Measurements from ENCODE around the gene APOBEC3F.
"Not testable (repeated sequence)": the region's sequence is repeated elsewhere in the genome, so short reads cannot be mapped to it uniquely, and the experiment has no call there.

The APOBEC3F gene

DNA sequence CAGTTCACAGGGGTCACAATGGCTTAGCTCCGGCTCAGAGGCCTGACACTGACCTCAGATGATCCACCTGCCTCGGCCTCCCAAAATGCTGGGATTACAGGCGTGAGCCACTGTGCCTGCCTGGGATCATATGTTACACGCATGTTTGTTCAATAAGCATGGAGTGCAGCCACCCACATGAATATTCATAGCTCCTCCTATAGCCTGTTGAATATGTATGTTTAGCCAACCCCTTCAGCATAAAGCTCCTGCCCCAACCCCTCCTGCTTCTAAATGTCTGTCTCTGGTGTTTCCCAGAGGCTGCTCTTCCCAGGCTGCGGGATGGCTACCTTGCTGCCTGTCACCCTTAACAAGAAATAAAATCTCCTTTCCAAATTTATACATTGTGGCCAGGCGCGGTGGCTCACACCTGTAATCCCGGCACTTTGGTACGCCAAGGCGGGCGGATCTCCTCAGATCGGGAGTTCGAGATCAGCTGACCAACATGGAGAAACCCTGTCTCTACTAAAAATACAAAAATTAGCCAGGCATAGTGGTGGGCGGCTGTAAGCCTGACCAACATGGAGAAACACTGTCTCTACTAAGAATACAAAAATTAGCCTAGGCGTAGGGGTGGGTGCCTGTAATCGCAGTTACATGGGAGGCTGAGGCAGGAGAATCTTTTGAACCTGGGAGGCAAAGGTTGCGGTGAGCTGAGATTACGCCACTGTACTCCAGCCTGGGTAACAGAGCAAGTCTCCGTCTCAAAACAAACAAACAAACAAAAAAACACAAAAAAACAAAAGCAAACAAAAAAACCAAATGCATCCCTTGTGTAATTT is 1.1 kb upstream of the APOBEC3F start:
- Histone ChIP-seq H3K36me3 (ENCODE audit: insufficient read depth, low read length) (no peaks in the 10 kb centered on the region), H3K4me1 (ENCODE audit: insufficient read depth, low read length) (peaks cover 13% of the 10 kb centered on the region), H3K4me3 (ENCODE audit: low read length) (no peak overlapping the region), H3K9me3 (ENCODE audit: low read length) (no peaks in the 10 kb centered on the region), H3K27me3 (ENCODE audit: insufficient read depth, low read length) (no peaks in the 10 kb centered on the region), H2AFZ (ENCODE audit: low read depth, low read length) (no peak overlapping the region)

DNA sequence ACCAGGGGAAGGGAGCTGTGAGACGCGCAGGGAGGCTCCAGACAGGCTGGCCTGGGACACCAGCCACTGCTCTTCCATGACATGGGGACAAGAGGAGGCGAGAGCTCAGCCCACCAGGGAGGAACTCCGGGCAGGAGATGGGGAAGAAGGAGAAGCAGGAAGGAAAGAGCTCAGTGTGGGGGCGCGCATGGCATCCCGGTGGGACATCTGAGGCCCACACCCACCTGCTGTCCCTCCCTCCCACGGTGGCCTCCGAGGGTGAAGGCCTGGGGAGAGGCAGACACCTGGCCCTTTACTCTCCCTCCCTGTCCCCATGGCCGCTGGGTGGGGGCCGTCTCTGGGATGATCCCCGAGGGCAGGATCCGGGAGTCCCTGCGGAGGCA is 518 bp upstream of the APOBEC3F start:
- Histone ChIP-seq H3K4me3 (ENCODE audit: low read length) (peak overlapping the region; percentile 31), H3K4me1 (ENCODE audit: insufficient read depth, low read length) (peaks cover 13% of the 10 kb centered on the region)
- H3K27me3 ChIP-seq (ENCODE audit: insufficient read depth, low read length); H3K9me3 ChIP-seq (ENCODE audit: low read length); H2AFZ ChIP-seq (ENCODE audit: low read depth, low read length); H3K36me3 ChIP-seq (ENCODE audit: insufficient read depth, low read length): not testable (repeated sequence)

DNA sequence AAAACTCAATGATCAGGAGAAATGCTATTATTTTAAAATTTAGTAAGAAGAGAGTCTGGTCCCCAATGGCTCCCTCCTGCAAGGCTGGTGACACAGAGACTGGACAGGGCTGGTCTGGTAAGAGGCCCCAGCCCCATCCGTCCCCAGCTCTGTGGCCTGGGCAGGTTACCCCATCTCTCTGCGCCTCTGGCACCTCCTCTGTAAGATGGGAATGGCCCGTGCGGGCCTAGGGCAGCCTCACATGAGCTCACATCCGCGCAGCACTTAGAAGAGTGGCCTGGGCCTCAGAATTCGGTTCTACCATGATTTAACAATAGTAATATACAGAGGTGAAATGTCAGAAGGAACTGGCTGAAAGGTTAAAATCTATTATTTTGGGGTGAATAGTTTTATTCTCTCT is 1.2 kb downstream of the APOBEC3F start:
- Histone ChIP-seq H3K36me3 (ENCODE audit: insufficient read depth, low read length) (no peaks in the 10 kb centered on the region), H3K4me1 (ENCODE audit: insufficient read depth, low read length) (peaks cover 15% of the 10 kb centered on the region), H3K4me3 (ENCODE audit: low read length) (no peak overlapping the region), H2AFZ (ENCODE audit: low read depth, low read length) (no peak overlapping the region), H3K27me3 (ENCODE audit: insufficient read depth, low read length) (no peaks in the 10 kb centered on the region), H3K9me3 (ENCODE audit: low read length) (no peaks in the 10 kb centered on the region)

DNA sequence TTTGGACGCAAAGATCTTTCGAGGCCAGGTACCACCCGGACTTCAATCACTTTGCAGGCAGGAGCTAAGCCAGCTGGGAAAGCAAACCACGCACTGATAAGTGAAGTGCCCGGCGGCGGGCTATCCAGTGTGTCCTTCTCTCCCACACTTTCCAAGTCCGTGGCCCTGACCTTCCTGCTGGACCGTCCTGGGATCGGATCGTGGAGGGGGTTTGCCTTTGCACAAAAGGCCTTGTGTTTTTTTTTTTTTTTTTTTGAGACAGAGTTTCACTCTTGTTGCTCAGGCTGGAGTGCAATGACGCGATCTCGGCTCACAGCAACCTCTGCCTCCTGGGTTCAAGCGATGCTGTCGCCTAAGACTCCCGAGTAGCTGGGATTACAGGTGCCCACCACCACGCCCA is 2.4 kb downstream of the APOBEC3F start:
- not testable (repeated sequence) for H3K4me3 ChIP-seq (ENCODE audit: low read length); H2AFZ ChIP-seq (ENCODE audit: low read depth, low read length); H3K27me3 ChIP-seq (ENCODE audit: insufficient read depth, low read length); H3K36me3 ChIP-seq (ENCODE audit: insufficient read depth, low read length); H3K9me3 ChIP-seq (ENCODE audit: low read length)
- peaks cover 15% of the 10 kb centered on the region for H3K4me1 ChIP-seq (ENCODE audit: insufficient read depth, low read length)

DNA sequence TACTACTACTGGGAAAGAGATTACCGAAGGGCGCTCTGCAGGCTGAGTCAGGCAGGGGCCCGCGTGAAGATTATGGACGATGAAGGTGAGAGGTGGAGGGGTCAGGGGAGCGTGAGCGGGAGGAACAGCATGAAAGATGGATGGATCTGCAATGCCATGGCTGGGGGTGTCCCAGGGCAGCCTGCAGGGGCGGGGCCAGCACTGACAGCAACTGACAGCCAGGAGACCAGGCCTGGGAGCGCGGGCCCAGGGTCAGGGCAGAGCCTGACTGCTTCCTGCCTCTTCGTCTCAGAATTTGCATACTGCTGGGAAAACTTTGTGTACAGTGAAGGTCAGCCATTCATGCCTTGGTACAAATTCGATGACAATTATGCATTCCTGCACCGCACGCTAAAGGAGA is 4.5 kb downstream of the APOBEC3F start:
- not testable (repeated sequence) for H3K4me3 ChIP-seq (ENCODE audit: low read length); H2AFZ ChIP-seq (ENCODE audit: low read depth, low read length); H3K4me1 ChIP-seq (ENCODE audit: insufficient read depth, low read length); H3K27me3 ChIP-seq (ENCODE audit: insufficient read depth, low read length); H3K36me3 ChIP-seq (ENCODE audit: insufficient read depth, low read length); H3K9me3 ChIP-seq (ENCODE audit: low read length)

DNA sequence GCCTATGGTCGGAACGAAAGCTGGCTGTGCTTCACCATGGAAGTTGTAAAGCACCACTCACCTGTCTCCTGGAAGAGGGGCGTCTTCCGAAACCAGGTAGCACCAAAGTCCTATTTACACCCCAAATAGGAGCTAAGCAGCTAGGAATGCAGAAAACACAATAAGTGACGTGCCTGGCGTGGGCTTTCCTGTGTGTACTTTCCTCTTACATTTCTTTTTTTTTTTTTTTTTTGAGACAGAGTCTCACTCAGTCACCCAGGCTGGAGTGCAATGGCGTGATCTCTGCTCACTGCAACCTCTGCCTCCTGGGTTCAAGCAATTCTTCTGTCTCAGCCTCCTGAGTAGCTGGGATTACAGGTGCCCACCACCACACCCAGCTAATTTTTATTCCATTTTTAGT is 8.8 kb downstream of the APOBEC3F start:
- H3K9me3 ChIP-seq (ENCODE audit: low read length); H3K4me1 ChIP-seq (ENCODE audit: insufficient read depth, low read length); H2AFZ ChIP-seq (ENCODE audit: low read depth, low read length); H3K36me3 ChIP-seq (ENCODE audit: insufficient read depth, low read length); H3K27me3 ChIP-seq (ENCODE audit: insufficient read depth, low read length); H3K4me3 ChIP-seq (ENCODE audit: low read length): not testable (repeated sequence)

DNA sequence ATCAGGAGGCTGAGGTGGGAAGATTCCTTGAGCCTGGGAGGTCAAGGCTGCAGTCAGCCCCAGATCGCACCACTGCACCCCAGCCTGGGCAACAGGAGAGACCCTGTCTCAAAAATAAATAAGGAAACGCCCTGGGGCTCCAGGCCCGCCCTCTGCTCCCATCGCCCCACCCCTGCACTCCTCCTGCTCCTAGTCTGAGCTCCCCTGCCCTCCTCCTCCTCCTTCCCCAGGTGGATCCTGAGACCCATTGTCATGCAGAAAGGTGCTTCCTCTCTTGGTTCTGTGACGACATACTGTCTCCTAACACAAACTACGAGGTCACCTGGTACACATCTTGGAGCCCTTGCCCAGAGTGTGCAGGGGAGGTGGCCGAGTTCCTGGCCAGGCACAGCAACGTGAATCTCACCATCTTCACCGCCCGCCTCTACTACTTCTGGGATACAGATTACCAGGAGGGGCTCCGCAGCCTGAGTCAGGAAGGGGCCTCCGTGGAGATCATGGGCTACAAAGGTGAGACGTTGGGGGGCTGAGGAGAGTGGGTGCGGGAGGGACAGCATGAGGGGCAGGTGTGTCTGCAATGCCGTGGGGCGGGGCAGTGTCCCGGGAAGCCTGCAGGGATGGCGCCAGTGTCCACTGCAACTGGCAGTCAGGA is 11.3 kb downstream of the APOBEC3F start:
- H3K36me3 ChIP-seq (ENCODE audit: insufficient read depth, low read length); H2AFZ ChIP-seq (ENCODE audit: low read depth, low read length); H3K4me3 ChIP-seq (ENCODE audit: low read length); H3K9me3 ChIP-seq (ENCODE audit: low read length); H3K27me3 ChIP-seq (ENCODE audit: insufficient read depth, low read length); H3K4me1 ChIP-seq (ENCODE audit: insufficient read depth, low read length): not testable (repeated sequence)

DNA sequence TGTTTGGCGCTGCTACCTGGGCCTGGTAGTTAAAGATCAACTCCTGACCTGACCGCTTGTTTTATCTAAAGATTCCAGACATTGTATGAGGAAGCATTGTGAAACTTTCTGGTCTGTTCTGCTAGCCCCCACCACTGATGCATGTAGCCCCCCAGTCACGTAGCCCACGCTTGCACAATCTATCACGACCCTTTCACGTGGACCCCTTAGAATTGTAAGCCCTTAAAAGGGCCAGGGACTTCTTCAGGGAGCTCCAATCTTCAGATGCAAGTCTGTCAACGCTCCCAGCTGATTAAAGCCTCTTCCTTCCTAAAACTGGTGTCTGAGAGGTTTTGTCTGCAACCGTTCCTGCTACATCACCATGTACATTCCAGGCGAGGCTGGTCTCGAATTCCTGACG is 15.0 kb downstream of the APOBEC3F start:
- H2AFZ ChIP-seq (ENCODE audit: low read depth, low read length): no peak overlapping the region
- no peaks in the 10 kb centered on the region for H3K36me3 ChIP-seq (ENCODE audit: insufficient read depth, low read length)
- H3K4me1 ChIP-seq (ENCODE audit: insufficient read depth, low read length): no peaks in the 10 kb centered on the region
- peaks cover 6% of the 10 kb centered on the region for H3K27me3 ChIP-seq (ENCODE audit: insufficient read depth, low read length)
- no peak overlapping the region for H3K4me3 ChIP-seq (ENCODE audit: low read length)
- no peaks in the 10 kb centered on the region for H3K9me3 ChIP-seq (ENCODE audit: low read length)

DNA sequence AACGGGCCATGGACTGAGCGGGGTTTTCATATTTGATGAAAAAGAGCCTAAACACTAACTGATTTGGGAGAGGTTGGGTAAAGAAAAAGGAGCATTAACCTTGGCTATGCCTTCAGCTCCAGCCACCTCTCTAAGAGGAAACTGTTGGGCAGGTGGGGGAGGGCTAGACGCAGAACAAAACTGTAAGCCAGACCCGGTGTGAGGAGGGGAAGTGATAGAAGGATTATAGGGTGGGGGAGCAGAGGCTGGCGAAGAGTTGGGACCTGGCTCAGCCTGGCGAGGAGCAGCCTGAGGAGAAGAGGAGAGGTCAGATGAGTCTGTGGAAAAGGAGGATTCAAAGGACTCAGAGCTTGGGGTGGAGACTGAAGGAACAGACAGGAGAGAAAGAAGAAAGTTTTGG is 20.6 kb downstream of the APOBEC3F start:
- not testable (repeated sequence) for H3K4me1 ChIP-seq (ENCODE audit: insufficient read depth, low read length); H3K4me3 ChIP-seq (ENCODE audit: low read length); H3K27me3 ChIP-seq (ENCODE audit: insufficient read depth, low read length); H3K36me3 ChIP-seq (ENCODE audit: insufficient read depth, low read length); H2AFZ ChIP-seq (ENCODE audit: low read depth, low read length); H3K9me3 ChIP-seq (ENCODE audit: low read length)

DNA sequence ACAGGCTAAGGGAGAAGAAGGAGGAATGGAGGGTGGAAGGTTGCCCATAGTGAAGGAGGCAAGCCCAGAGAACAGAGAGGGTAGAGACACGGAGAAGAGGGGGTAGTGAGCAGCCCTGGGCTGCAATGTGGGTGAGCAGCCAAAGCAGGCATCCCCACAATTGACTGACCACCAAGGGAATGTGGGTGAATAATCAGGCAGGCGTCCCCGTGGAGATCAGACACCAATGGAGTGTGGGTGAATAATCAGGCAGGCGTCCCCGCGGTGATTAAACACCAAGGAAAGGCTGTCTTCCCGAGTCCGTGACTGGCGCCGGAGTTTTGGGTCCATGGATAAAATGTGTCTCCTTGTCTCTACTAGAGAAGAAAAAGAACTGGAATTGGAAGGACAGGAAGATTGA is 21.3 kb downstream of the APOBEC3F start:
- H3K4me3 ChIP-seq (ENCODE audit: low read length); H3K36me3 ChIP-seq (ENCODE audit: insufficient read depth, low read length); H2AFZ ChIP-seq (ENCODE audit: low read depth, low read length); H3K4me1 ChIP-seq (ENCODE audit: insufficient read depth, low read length); H3K9me3 ChIP-seq (ENCODE audit: low read length): not testable (repeated sequence)
- peaks cover 15% of the 10 kb centered on the region for H3K27me3 ChIP-seq (ENCODE audit: insufficient read depth, low read length)

DNA sequence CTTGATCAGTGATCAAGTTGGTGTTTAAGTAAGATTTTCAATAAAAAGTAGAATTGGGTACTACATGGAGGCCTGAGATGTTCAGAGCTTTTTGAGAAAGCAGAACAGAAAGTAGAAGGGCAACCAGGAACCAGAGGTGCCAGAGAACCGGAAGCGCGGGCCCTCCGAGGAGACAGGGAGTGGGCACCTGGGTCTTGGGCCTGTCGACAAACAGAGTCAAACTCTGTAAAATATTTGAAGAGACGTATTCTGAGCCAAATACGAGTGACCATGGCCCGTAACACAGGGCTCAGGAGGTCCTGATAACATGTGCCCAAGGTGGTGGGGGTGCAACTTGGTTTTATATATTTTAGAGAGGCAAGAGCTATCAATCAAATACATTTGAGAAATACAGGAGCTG is 23.2 kb downstream of the APOBEC3F start:
- H3K4me3 ChIP-seq (ENCODE audit: low read length); H3K4me1 ChIP-seq (ENCODE audit: insufficient read depth, low read length); H3K9me3 ChIP-seq (ENCODE audit: low read length); H3K36me3 ChIP-seq (ENCODE audit: insufficient read depth, low read length); H2AFZ ChIP-seq (ENCODE audit: low read depth, low read length): not testable (repeated sequence)
- peaks cover 15% of the 10 kb centered on the region for H3K27me3 ChIP-seq (ENCODE audit: insufficient read depth, low read length)

DNA sequence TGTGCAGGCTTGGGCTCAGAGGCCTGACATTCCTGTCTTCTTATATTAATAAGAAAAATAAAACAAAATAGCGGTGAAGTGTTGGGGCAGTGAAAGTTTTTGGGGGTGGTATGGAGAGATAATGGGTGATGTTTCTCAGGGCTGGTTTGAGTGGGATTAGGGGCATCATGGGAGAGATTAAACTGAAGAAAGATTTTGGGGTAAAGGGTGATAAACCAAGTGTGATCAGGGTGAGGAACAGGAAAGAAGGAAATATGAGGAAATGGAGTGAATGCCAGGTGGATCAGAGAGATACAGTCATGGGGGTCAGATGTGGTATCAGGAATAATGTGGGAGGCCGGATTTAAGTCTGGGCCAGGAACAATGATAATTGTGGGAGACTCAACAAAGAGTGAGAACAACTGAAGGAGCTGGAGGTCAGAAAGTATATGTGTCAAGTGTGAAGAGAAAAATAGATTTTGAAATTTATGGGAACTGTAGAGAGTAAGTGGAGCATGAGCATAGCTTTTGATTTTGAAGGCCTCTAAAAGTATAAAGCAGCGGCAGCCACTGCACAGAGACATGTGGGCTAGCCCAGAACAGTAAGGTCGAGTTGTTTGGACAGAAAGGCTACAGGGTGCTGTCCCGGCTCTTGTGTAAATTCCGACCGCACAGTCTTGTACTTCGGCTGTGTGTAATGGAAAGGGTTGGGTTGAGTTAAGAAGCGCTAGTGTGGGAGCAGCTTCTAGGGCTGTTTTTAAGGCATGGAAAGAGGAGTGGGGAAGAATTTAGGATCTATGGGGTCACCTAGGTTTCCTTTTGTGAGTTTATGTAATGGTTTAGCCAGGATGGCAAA is 26.0 kb downstream of the APOBEC3F start:
- not testable (repeated sequence) for H3K9me3 ChIP-seq (ENCODE audit: low read length); H3K36me3 ChIP-seq (ENCODE audit: insufficient read depth, low read length); H2AFZ ChIP-seq (ENCODE audit: low read depth, low read length); H3K4me3 ChIP-seq (ENCODE audit: low read length); H3K4me1 ChIP-seq (ENCODE audit: insufficient read depth, low read length)
- peaks cover 12% of the 10 kb centered on the region for H3K27me3 ChIP-seq (ENCODE audit: insufficient read depth, low read length)

DNA sequence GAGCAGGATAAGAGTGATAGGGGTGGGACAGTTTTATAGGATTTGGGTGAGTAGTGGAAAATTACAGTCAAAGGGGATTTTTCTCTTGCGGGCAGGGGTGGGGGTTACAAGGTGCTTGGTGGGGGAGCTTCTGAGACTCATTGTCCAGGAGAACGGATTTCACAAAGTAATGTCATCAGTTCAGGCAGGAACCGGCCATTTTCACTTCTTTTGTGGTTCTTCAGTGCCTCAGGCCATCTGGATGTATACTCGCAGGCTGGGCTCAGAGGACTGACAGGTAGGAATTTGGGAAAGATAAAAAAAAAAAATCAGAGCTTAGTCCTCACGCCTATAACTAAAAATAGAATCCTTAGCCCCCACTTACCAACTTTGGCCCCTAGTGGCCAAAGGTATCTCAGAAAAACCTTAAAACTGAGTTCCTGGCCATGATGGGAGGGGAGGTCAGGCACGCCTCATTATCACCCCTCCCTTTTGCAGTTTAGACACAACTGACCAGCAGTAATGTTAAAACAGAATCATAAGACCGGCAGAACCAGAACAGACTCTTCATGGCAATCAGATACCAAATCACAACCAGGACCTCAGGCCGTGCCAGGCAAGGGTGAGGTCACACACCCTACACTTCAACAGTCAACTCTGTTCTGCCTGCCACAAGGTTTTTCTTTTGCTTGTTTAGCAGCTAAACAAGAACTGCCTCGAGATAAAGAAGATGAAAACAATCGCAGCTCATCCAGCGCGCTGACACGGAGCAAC is 27.5 kb downstream of the APOBEC3F start:
- Histone ChIP-seq H3K4me3 (ENCODE audit: low read length) (no peak overlapping the region), H3K4me1 (ENCODE audit: insufficient read depth, low read length) (no peaks in the 10 kb centered on the region), H2AFZ (ENCODE audit: low read depth, low read length) (no peak overlapping the region), H3K27me3 (ENCODE audit: insufficient read depth, low read length) (peaks cover 10% of the 10 kb centered on the region), H3K9me3 (ENCODE audit: low read length) (no peaks in the 10 kb centered on the region), H3K36me3 (ENCODE audit: insufficient read depth, low read length) (no peaks in the 10 kb centered on the region)

Measured in neuron (in vitro differentiated cells).